H1 (cell line): ENCODE measurements around the gene COPS9. TPM values are rescaled to one million over a fixed set of nuclear protein-coding genes. Genes with fewer than 3 reads are reported as not detected.

ENCODE experiments used
- CTCF ChIA-PET: fragments of 300-600 bp; sonication (Branson Sonifier 250); formaldehyde crosslinking; loops from one replicate; lab custom pipeline; 2021; ENCODE audit not compliant: partially characterized antibody; lab: Charles Lee
- POLR2A ChIA-PET: fragments of 300-600 bp; sonication (Branson Sonifier 250); formaldehyde crosslinking; loops from one replicate; lab custom pipeline; 2021; ENCODE audit warnings: inconsistent platforms; ENCODE audit not compliant: partially characterized antibody; lab: Charles Lee
- DNase-seq, 2 experiments: peaks; one replicate each; pipeline versions ENCODE4 v3.0.0 to v3.0.0-alpha.2; 2010 to 2022; ENCODE audit warnings: low spot score in 2 of 2, low read depth in 1 of 2, mixed read lengths in 1 of 2
- FAIRE-seq: peaks from 2 replicates; lab custom pipeline; 2011; peaks lifted over from hg19 to GRCh38; lab: Jason Lieb, UNC
- H2AFZ ChIP-seq: 2 replicates; pipeline ENCODE4 v1.8.1; 2012; ENCODE audit warnings: low read length, inconsistent platforms
- H2AK5ac ChIP-seq: 2 replicates; pipeline ENCODE4 v1.6.1; 2013; ENCODE audit warnings: low read depth, low read length
- H2BK120ac ChIP-seq: replicated peaks from 2 replicates; pipeline ENCODE3; 2013; ENCODE audit warnings: low read depth, low read length, inconsistent platforms
- H2BK12ac ChIP-seq: 2 replicates; pipeline ENCODE4 v1.6.1; 2013; ENCODE audit warnings: low read depth, low read length
- H2BK15ac ChIP-seq: 2 replicates; pipeline ENCODE4 v1.6.1; 2013; ENCODE audit warnings: low read length
- H2BK20ac ChIP-seq: 2 replicates; pipeline ENCODE4 v1.6.1; 2013; ENCODE audit warnings: low read length
- H2BK5ac ChIP-seq: 2 replicates; pipeline ENCODE4 v1.6.1; 2013; ENCODE audit warnings: low read depth, low read length
- H3K14ac ChIP-seq: 2 replicates; pipeline ENCODE4 v1.6.1; 2013; ENCODE audit warnings: inconsistent platforms; ENCODE audit not compliant: insufficient read length
- H3K18ac ChIP-seq: 2 replicates; pipeline ENCODE4 v1.6.1; 2013; ENCODE audit warnings: low read length; ENCODE audit errors: extremely low read depth
- H3K23ac ChIP-seq: 2 replicates; pipeline ENCODE4 v1.6.1; 2013; ENCODE audit warnings: inconsistent platforms; ENCODE audit not compliant: insufficient read length
- H3K23me2 ChIP-seq: 2 replicates; pipeline ENCODE4 v1.6.1; 2013; ENCODE audit warnings: low read depth, low read length
- H3K27ac ChIP-seq: 2 replicates; pipeline ENCODE4 v1.6.1; 2011; ENCODE audit warnings: low read depth, low read length, inconsistent platforms
- H3K27me3 ChIP-seq, 4 experiments: replicated peaks in 1 of 4; 1 replicate in 1 of 4; 2 replicates in 3 of 4; pipeline versions ENCODE4 v1.6.1 to v1.8.1; 2011 to 2013; ENCODE audit warnings: low read length in 3 of 4, mild to moderate bottlenecking in 3 of 4, inconsistent platforms in 2 of 4, mixed read lengths in 2 of 4, moderate library complexity in 1 of 4; ENCODE audit not compliant: control insufficient read depth in 3 of 4, insufficient read depth in 3 of 4; ENCODE audit errors: extremely low read depth in 1 of 4
- H3K36me3 ChIP-seq, 4 experiments: 2 replicates each; pipeline versions ENCODE4 v1.6.1 to v1.8.1; 2011 to 2013; ENCODE audit warnings: mild to moderate bottlenecking in 4 of 4, low read length in 3 of 4, moderate library complexity in 2 of 4, control low read depth in 1 of 4, inconsistent platforms in 1 of 4; ENCODE audit not compliant: insufficient read depth in 4 of 4, control insufficient read depth in 2 of 4
- H3K4ac ChIP-seq: replicated peaks from 2 replicates; pipeline ENCODE3; 2013; ENCODE audit warnings: low read length, low read depth, mixed read lengths, inconsistent platforms; ENCODE audit not compliant: insufficient read length
- H3K4me1 ChIP-seq, 4 experiments: replicated peaks in 1 of 4; 1 replicate in 1 of 4; 2 replicates in 3 of 4; pipeline versions ENCODE4 v1.6.1 to v1.8.1; 2011 to 2013; ENCODE audit warnings: low read length in 3 of 4, inconsistent platforms in 2 of 4, mixed read lengths in 1 of 4; ENCODE audit not compliant: insufficient read depth in 4 of 4, control insufficient read depth in 3 of 4
- H3K4me2 ChIP-seq, 2 experiments: 2 replicates each; pipeline versions ENCODE4 v1.6.1 to v1.8.1; 2011 to 2013; ENCODE audit warnings: low read depth in 2 of 2, low read length in 2 of 2, control low read depth in 1 of 2, inconsistent platforms in 1 of 2, mild to moderate bottlenecking in 1 of 2; ENCODE audit not compliant: insufficient read depth in 1 of 2
- H3K4me3 ChIP-seq, 4 experiments: fragments of 200-600, 300-600 bp in 1 of 4; sonication (generic), shearing (Covaris generic), sonication (Bioruptor Twin) in 1 of 4; 2 replicates each; pipeline versions ENCODE4 v1.5.1 to v1.8.1; 2011 to 2016; ENCODE audit warnings: low read length in 4 of 4, low read depth in 3 of 4, control low read depth in 2 of 4, inconsistent platforms in 2 of 4, mild to moderate bottlenecking in 2 of 4, mixed read lengths in 1 of 4, moderate library complexity in 1 of 4; ENCODE audit not compliant: insufficient read depth in 2 of 4; ENCODE audit errors: extremely low read depth in 1 of 4
- H3K56ac ChIP-seq: replicated peaks from 2 replicates; pipeline ENCODE3; 2013; ENCODE audit warnings: low read depth, mild to moderate bottlenecking, mixed read lengths, low read length, inconsistent platforms; ENCODE audit not compliant: insufficient read length
- H3K79me1 ChIP-seq: 2 replicates; pipeline ENCODE4 v1.6.1; 2013; ENCODE audit warnings: low read depth, low read length, control low read depth
- H3K79me2 ChIP-seq, 2 experiments: 2 replicates each; pipeline versions ENCODE4 v1.6.1 to v1.8.1; 2012 to 2013; ENCODE audit warnings: low read length in 2 of 2, mild to moderate bottlenecking in 2 of 2, inconsistent platforms in 1 of 2; ENCODE audit not compliant: insufficient read depth in 2 of 2, control insufficient read depth in 1 of 2
- H3K9ac ChIP-seq, 4 experiments: replicated peaks in 1 of 4; 1 replicate in 1 of 4; 2 replicates in 3 of 4; pipeline versions ENCODE4 v1.6.1 to v1.8.1; 2011 to 2013; ENCODE audit warnings: low read depth in 3 of 4, low read length in 3 of 4, control low read depth in 2 of 4, mild to moderate bottlenecking in 2 of 4, moderate library complexity in 2 of 4, inconsistent platforms in 1 of 4; ENCODE audit errors: extremely low read depth in 1 of 4
- H3K9me3 ChIP-seq, 2 experiments: 2 replicates each; pipeline versions ENCODE4 v1.6.1 to v1.8.1; 2012 to 2013; ENCODE audit warnings: mild to moderate bottlenecking in 2 of 2, moderate library complexity in 2 of 2, control low read depth in 1 of 2, inconsistent platforms in 1 of 2, low read depth in 1 of 2, low read length in 1 of 2, mixed read lengths in 1 of 2; ENCODE audit not compliant: insufficient read depth in 2 of 2
- H4K20me1 ChIP-seq, 2 experiments: replicated peaks in 1 of 2; 2 replicates each; pipeline versions ENCODE3 to v1.8.1; 2011 to 2013; ENCODE audit warnings: inconsistent platforms in 2 of 2, low read length in 2 of 2, mild to moderate bottlenecking in 1 of 2; ENCODE audit not compliant: insufficient read depth in 2 of 2, control insufficient read depth in 1 of 2
- H4K5ac ChIP-seq: 2 replicates; pipeline ENCODE4 v1.6.1; 2013; ENCODE audit warnings: low read length, low read depth, mixed read lengths, inconsistent platforms; ENCODE audit not compliant: insufficient read length
- H4K8ac ChIP-seq: 2 replicates; pipeline ENCODE4 v1.8.0; 2013; ENCODE audit warnings: mild to moderate bottlenecking, moderate library complexity, low read length, inconsistent platforms; ENCODE audit not compliant: insufficient read depth; ENCODE audit errors: extremely low read depth
- H4K91ac ChIP-seq: replicated peaks from 2 replicates; pipeline ENCODE3; 2013; ENCODE audit warnings: low read length, mixed read lengths, inconsistent platforms; ENCODE audit not compliant: insufficient read length
- BCL11A ChIP-seq, 2 experiments: IDR thresholded peaks; one replicate each; pipeline ENCODE4 v1.6.1; 2011; ENCODE audit warnings: low read depth in 2 of 2, low read length in 2 of 2, mild to moderate bottlenecking in 2 of 2
- CEBPB ChIP-seq: IDR thresholded peaks from 2 replicates; pipeline ENCODE4 v1.6.1; 2012; ENCODE audit warnings: low read depth, low read length
- JUN ChIP-seq: IDR thresholded peaks from 2 replicates; pipeline ENCODE4 v1.6.1; 2011; ENCODE audit warnings: low read depth, mild to moderate bottlenecking, improper control_type of control experiment, low read length
- POU5F1 ChIP-seq: IDR thresholded peaks from 2 replicates; pipeline ENCODE4 v1.6.1; 2011; ENCODE audit warnings: low read depth, mild to moderate bottlenecking, low read length, moderate library complexity
- SP1 ChIP-seq: IDR thresholded peaks from 2 replicates; pipeline ENCODE4 v1.6.1; 2011; ENCODE audit warnings: low read depth, low read length
- SRF ChIP-seq: IDR thresholded peaks from 2 replicates; pipeline ENCODE4 v1.6.1; 2011; ENCODE audit warnings: mild to moderate bottlenecking, low read depth, low read length, moderate library complexity
- WGBS, 2 experiments: shearing (Covaris generic) in 1 of 2; methylation state at CpG; one replicate each; pipeline versions ENCODE4 v1.1.6 to v1.1.7; 2013 to 2015; ENCODE audit warnings: low lambda C conversion rate in 2 of 2, mixed read lengths in 2 of 2, inconsistent platforms in 1 of 2, low coverage in 1 of 2, missing lambda C conversion rate in 1 of 2; ENCODE audit not compliant: insufficient replicate concordance in 2 of 2, insufficient coverage in 1 of 2, insufficient read length in 1 of 2; ENCODE audit errors: extremely low coverage in 1 of 2, missing lambda C conversion rate in 1 of 2; 5-methylcytosine and 5-hydroxymethylcytosine counted together
- polyA plus RNA-seq, 7 experiments: library from polyadenylated mRNA; depleted of rRNA in 3 of 7; stranded (reverse) in 5 of 7; unstranded in 2 of 7; fragments of >200 nt in 5 of 7; fragments of 200-250 nt in 2 of 7; gene quantifications; 1 replicate in 5 of 7; 2 replicates in 1 of 7; 4 replicates in 1 of 7; pipeline versions ENCODE4 v1.2.1 to v1.2.3, GENCODE V29; 2011 to 2013; ENCODE audit warnings: missing spikeins in 2 of 7, mixed read lengths in 2 of 7
- total RNA-seq: library from RNA; stranded (reverse); fragmentation: NEBNext Ultra II Directional; extraction: Animal tissue kit (Norgen Biotek cat#: 25700); gene quantifications from 2 replicates; pipeline ENCODE4 v1.2.1, GENCODE V29; 2021

COPS9 gene
- total and polyA plus RNA-seq, 2 of the 8 experiments (the other 6 are each of a cell fraction or from before 2014, with no cell fraction given) = 154 to 234 TPM

GRCh38 chr2:240165034-240165433 is 28.9 kb upstream of the COPS9 start:
- no peaks in the 10 kb centered on the region for H4K20me1 ChIP-seq
- H3K27me3 ChIP-seq = no peaks in the 10 kb centered on the region; a peak in 1 of 7 replicates
- no peak overlapping the region for H4K91ac ChIP-seq
- no peaks in the 10 kb centered on the region for H3K4me1 ChIP-seq
- no peak overlapping the region for H3K14ac ChIP-seq
- H4K5ac ChIP-seq = no peak overlapping the region
- no peaks in the 10 kb centered on the region for H3K79me2 ChIP-seq
- no peak overlapping the region for H2BK5ac ChIP-seq
- WGBS, 2 experiments = 98% methylated on average over 8 of the region's 10 CpGs; no CpG with 5 or more reads in 1 of the 2 experiments
- H3K18ac ChIP-seq = no peak overlapping the region
- no peak overlapping the region for H3K23ac ChIP-seq
- H2BK15ac ChIP-seq = no peak overlapping the region
- FAIRE-seq = no peak
- H3K9ac ChIP-seq = no peak overlapping the region
- H2BK12ac ChIP-seq = no peak overlapping the region
- no peak overlapping the region for H2BK20ac ChIP-seq
- H2AK5ac ChIP-seq = no peak overlapping the region
- peaks cover 3% of the 10 kb centered on the region; the same call in 1 of the 2 replicates for H3K23me2 ChIP-seq
- no peak overlapping the region for H3K56ac ChIP-seq
- H3K9me3 ChIP-seq = peaks cover 0 to 4% of the 10 kb centered on the region in 2 experiments; a peak in 2 of 4 replicates
- H3K4ac ChIP-seq = no peak overlapping the region
- no peak overlapping the region for H3K4me2 ChIP-seq
- no peak overlapping the region for H2AFZ ChIP-seq
- no peaks in the 10 kb centered on the region for H3K36me3 ChIP-seq
- CTCF ChIA-PET = no interaction called here
- POLR2A ChIA-PET = no interaction called here
- no peak for TF ChIP-seq SRF
- no peak for TF ChIP-seq JUN
- TF ChIP-seq CEBPB = no peak
- no peak for TF ChIP-seq POU5F1
- no peak for TF ChIP-seq SP1
- TF ChIP-seq BCL11A (IDR thresholded peaks at IDR 0.05; ENCODE audit: low read depth in 2 of 2, low read length in 2 of 2) = no peak
- H3K79me1 ChIP-seq = no peaks in the 10 kb centered on the region
- no peak overlapping the region for H4K8ac ChIP-seq
- DNase-seq = no peak
- H2BK120ac ChIP-seq = no peak overlapping the region
- H3K4me3 ChIP-seq = no peak overlapping the region
- no peak overlapping the region for H3K27ac ChIP-seq
